Measurements from ENCODE around the gene RPTOR.

Gene RPTOR

GRCh38 chr17:80544655-80545498, at the start of gene RPTOR:
Gene RPTOR, plus strand, starts transcription at chr17:80544838. Its CDS starts 792 bp downstream, at chr17:80545630.
- peak; percentile 89 for TF ChIP-seq GATA2 (IDR thresholded peaks at IDR 0.05; ENCODE audit: low read depth, low read length)
- TF ChIP-seq GATA3 (IDR thresholded peaks at IDR 0.05; ENCODE audit: low read depth, low read length): no peak

GRCh38 chr17:80497726-80498241, 46.9 kb upstream of the RPTOR start:
- TF ChIP-seq GATA3 (IDR thresholded peaks at IDR 0.05; ENCODE audit: low read depth, low read length) (no peak), GATA2 (IDR thresholded peaks at IDR 0.05; ENCODE audit: low read depth, low read length) (no peak)

- TF ChIP-seq GATA3 (IDR thresholded peaks at IDR 0.05; ENCODE audit: low read depth, low read length) (no peak), GATA2 (IDR thresholded peaks at IDR 0.05; ENCODE audit: low read depth, low read length) (no peak)
Observed at GRCh38 chr17:80498242-80498919, 46.3 kb upstream of the RPTOR start.

DNA sequence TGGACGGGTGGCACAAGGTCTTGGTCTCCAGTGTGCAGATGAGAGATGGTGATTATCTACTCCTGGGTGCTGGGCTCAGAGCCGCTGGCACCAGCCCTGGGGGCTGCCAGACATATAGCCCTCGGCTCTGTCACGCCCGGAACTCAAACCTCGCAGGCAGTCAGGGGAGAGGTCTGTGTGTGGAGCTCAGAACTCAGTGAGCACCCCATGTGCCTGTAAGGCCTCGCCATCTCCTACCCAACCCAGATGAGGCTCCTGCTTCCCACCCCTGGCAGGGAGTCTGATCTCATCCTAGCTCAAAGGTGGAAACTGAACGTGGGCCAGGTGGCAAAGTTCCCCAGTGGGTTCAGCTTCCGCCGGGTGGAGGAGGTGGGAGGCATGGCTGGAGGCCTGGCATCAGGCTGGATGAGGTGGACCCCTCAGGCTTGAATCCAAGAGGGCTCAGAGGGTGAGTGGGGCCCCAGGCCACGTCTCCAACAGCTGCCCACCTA, 45.7 kb upstream of the RPTOR start:
- TF ChIP-seq GATA3 (IDR thresholded peaks at IDR 0.05; ENCODE audit: low read depth, low read length) (no peak), GATA2 (IDR thresholded peaks at IDR 0.05; ENCODE audit: low read depth, low read length) (no peak)

DNA sequence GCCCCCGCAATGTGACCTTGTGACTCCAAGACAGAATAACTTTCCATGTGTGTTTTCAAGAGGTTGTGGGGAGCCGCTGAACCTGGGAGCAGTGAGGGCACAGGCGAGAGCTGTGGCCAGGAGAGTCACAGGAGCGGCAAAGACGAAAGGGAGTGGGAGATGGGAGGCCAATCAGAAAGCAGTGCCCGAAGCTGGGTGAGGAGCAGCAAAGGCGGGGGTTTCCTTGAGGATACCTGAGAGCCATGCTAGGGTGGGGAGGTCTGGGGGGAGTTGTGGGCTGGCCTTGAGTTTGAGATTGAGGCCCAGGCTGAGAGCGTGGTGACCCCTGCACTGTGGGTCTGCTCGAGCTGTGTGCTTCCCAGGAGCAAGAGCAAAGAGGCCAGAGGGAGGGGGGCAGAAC, 45.1 kb upstream of the RPTOR start:
- TF ChIP-seq GATA2 (IDR thresholded peaks at IDR 0.05; ENCODE audit: low read depth, low read length) (no peak), GATA3 (IDR thresholded peaks at IDR 0.05; ENCODE audit: low read depth, low read length) (no peak)

DNA sequence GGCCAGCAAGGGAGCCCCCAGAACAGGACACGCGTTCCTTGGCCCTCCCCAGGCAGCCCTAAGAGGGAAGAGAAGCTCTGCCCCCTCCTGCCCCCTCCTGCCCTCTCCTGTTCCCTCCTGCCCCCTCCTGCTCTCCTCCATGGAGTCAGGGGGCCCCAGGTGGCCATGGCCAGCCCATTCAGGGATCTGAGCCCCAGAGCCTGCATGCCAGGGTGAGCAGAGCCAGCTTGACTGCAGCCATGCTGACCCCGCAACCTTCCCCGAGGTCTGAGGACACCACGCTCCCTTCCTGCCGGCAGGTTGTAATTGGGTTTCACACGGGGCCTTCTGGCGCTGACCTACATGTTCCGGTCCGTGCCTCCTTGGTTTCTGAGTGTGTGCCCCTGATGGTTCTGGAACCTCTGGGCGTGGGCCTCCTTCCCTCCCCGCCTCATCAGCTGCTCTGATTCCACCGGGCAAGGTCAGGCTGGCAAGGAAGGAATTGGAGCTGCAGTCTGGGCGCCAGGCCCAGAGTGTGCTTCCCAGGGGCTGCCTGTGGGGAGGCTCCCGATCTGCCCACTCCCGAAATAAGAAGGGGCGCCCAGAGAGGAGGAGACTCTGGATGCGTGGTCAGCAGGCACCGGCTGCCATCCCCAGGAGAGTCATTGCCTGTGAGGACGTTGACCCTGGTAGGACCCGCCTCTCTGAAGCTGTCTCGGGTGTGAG, 44.5 kb upstream of the RPTOR start:
- no peak for TF ChIP-seq GATA2 (IDR thresholded peaks at IDR 0.05; ENCODE audit: low read depth, low read length)
- TF ChIP-seq GATA3 (IDR thresholded peaks at IDR 0.05; ENCODE audit: low read depth, low read length): no peak

DNA sequence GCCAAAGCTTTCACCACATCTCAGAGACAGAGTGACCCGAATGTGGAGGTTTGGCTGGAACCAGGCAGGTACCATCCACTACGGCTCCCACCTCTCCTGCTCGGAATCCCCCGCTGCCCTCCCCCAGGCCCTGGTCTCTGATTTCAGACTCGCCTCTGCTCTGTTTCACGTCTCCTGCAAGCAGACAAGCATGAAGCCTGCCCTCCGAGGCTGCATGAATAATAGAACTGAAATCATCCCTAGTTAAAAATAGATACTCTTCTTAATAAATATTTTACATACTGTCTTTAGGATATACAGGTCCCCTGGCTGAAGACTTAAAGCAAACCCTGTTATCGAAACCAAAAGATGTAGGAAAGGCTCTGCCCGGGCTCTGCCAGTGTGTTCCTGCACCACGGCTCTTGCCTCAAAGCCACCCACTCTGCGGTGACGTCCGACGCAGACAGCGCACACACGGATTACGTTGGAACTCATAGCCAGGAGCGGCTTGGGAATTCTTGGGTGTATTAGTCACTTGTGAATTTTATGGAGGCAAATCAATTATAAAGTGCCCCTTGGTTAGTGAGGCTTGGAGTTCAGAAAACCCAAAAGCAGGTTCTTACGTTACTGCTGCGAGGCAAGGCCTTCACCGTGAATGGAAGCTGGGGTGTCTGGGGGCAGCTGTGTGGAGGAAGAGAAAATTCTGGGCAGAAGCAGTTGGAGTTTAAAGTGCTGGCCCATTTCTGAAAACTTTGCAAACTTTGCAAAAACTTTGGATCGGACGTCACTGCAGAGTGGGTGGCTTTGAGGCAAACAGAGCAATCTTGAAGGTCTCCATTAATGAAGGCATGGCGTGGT, 42.7 kb upstream of the RPTOR start:
- no peak for TF ChIP-seq GATA2 (IDR thresholded peaks at IDR 0.05; ENCODE audit: low read depth, low read length)
- TF ChIP-seq GATA3 (IDR thresholded peaks at IDR 0.05; ENCODE audit: low read depth, low read length): no peak

DNA sequence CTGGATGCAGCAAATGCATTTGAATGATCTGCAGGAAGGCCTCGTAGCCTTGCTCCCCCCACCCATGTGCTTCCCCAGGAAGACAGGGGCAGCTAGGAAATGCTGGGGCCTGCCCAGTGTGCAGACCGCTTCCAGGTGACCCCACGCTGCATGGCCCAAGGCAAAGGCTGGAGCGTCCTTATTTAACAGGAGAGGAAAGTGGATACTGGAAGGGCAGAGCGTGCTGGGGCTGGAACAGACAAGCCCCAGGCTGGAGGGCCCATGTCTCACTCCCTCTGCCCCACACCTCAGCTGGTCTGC, 42.1 kb upstream of the RPTOR start:
- TF ChIP-seq GATA3 (IDR thresholded peaks at IDR 0.05; ENCODE audit: low read depth, low read length) (no peak), GATA2 (IDR thresholded peaks at IDR 0.05; ENCODE audit: low read depth, low read length) (no peak)

DNA sequence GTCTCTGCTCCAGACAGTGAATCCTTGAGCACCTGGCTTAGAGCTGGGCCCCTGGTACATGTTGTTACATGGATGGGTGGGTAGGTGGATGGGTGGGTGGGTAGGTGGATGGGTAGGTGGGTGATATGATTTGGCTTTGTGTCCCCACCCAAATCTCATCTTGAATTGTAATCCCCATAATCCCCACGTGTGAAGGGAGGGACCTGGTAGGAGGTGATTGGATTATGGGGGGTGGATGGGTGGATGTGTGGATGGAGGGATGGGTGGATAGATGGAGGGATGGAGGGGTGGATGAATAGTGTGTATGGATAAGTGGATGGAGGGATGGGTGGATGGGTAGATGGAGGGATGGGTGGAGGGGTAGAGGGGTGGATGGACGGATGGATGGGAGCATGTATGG, 41.6 kb upstream of the RPTOR start:
- TF ChIP-seq GATA3 (IDR thresholded peaks at IDR 0.05; ENCODE audit: low read depth, low read length): no peak
- TF ChIP-seq GATA2 (IDR thresholded peaks at IDR 0.05; ENCODE audit: low read depth, low read length): no peak

- TF ChIP-seq GATA2 (IDR thresholded peaks at IDR 0.05; ENCODE audit: low read depth, low read length) (no peak), GATA3 (IDR thresholded peaks at IDR 0.05; ENCODE audit: low read depth, low read length) (no peak)
Observed at GRCh38 chr17:80503921-80504320, 40.7 kb upstream of the RPTOR start.

DNA sequence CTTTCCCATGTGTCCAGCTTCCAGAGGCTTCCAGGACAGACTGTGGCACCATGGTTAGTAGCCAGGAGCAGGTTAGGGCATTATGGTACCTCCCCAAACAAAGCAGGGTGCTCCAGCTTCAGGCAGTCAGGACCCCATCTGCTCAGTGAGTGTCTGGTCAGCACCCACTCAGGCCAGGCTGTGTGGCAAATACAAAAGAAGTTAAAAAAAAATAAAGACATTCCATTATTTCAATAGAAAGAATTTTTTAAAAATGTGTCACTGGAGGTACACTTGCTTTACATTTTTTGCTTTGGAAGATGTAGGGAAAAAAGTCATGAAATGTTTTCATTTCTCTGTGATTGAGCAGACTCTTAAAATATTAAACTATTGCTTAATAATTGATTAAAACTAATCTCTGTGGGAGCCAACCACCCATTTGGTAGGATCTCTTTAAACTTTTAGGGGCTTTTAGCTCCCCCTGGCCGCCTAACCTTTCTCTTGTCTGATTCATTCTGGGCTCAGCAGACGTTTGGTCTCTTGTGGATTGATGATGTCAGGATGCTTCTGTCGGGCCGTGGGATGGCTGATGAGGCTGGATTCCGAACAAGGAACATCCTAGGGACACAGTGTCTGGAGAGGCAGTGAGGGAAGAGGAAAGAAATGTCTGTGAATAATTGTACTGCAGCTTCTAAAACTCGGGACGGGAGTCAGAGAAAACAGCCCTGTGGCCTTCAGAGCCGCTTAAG, 39.8 kb upstream of the RPTOR start:
- TF ChIP-seq GATA2 (IDR thresholded peaks at IDR 0.05; ENCODE audit: low read depth, low read length): no peak
- TF ChIP-seq GATA3 (IDR thresholded peaks at IDR 0.05; ENCODE audit: low read depth, low read length): no peak

- TF ChIP-seq GATA3 (IDR thresholded peaks at IDR 0.05; ENCODE audit: low read depth, low read length): no peak
- TF ChIP-seq GATA2 (IDR thresholded peaks at IDR 0.05; ENCODE audit: low read depth, low read length): no peak
Observed at GRCh38 chr17:80507965-80508364, 36.7 kb upstream of the RPTOR start.

- TF ChIP-seq GATA3 (IDR thresholded peaks at IDR 0.05; ENCODE audit: low read depth, low read length) (no peak), GATA2 (IDR thresholded peaks at IDR 0.05; ENCODE audit: low read depth, low read length) (no peak)
Observed at GRCh38 chr17:80509311-80509710, 35.3 kb upstream of the RPTOR start.
